Measurements from ENCODE around the gene HTR2C. TPM values are rescaled to one million over a fixed set of nuclear protein-coding genes. Genes with fewer than 3 reads are reported as not detected.
"Not testable (repeated sequence)": the region's sequence is repeated elsewhere in the genome, so short reads cannot be mapped to it uniquely, and the experiment has no call there.

Gene HTR2C
- total RNA-seq, 4 donors from 2014 or later: not detected

GRCh38 chrX:114906984-114907510 is 323.2 kb downstream of the HTR2C start:
- Histone ChIP-seq H3K36me3 (no peaks in the 10 kb centered on the region), H3K27me3 (no peaks in the 10 kb centered on the region), H3K9me3 (no peaks in the 10 kb centered on the region), H3K4me1 (no peaks in the 10 kb centered on the region), H3K4me3 (no peak overlapping the region), H3K27ac (no peak overlapping the region)
- 40 to 45% methylated on average over 4 to 5 of the region's 9 CpGs for WGBS, 2 donors (ENCODE audit: low coverage in 1 of 2)
- ATAC-seq: no peak
- TF ChIP-seq EP300 (IDR thresholded peaks at IDR 0.05) (no peak), POLR2A (IDR thresholded peaks at IDR 0.05) (no peak), POLR2AphosphoS5 (IDR thresholded peaks at IDR 0.05) (no peak)
- TF ChIP-seq, protein P1, sequence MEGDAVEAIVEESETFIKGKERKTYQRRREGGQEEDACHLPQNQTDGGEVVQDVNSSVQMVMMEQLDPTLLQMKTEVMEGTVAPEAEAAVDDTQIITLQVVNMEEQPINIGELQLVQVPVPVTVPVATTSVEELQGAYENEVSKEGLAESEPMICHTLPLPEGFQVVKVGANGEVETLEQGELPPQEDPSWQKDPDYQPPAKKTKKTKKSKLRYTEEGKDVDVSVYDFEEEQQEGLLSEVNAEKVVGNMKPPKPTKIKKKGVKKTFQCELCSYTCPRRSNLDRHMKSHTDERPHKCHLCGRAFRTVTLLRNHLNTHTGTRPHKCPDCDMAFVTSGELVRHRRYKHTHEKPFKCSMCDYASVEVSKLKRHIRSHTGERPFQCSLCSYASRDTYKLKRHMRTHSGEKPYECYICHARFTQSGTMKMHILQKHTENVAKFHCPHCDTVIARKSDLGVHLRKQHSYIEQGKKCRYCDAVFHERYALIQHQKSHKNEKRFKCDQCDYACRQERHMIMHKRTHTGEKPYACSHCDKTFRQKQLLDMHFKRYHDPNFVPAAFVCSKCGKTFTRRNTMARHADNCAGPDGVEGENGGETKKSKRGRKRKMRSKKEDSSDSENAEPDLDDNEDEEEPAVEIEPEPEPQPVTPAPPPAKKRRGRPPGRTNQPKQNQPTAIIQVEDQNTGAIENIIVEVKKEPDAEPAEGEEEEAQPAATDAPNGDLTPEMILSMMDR (IDR thresholded peaks at IDR 0.05): no peak

- Histone ChIP-seq H3K4me3 (no peak overlapping the region), H3K9me3 (no peaks in the 10 kb centered on the region), H3K4me1 (no peaks in the 10 kb centered on the region), H3K27ac (no peak overlapping the region), H3K36me3 (no peaks in the 10 kb centered on the region), H3K27me3 (no peaks in the 10 kb centered on the region)
- ATAC-seq: no peak
- TF ChIP-seq, protein P1 (IDR thresholded peaks at IDR 0.05): no peak
- TF ChIP-seq EP300 (IDR thresholded peaks at IDR 0.05) (no peak), POLR2AphosphoS5 (IDR thresholded peaks at IDR 0.05) (no peak)
- 35 to 62% methylated on average over 3 of the region's 3 CpGs for WGBS, 2 donors (ENCODE audit: low coverage in 1 of 2)
These were observed 340.5 kb downstream of the HTR2C start for GRCh38 chrX:114924423-114924822.

GRCh38 chrX:114924856-114925255 is 341.0 kb downstream of the HTR2C start:
- TF ChIP-seq EP300 (IDR thresholded peaks at IDR 0.05) (no peak), POLR2AphosphoS5 (IDR thresholded peaks at IDR 0.05) (no peak), POLR2A (IDR thresholded peaks at IDR 0.05) (no peak)
- no peaks in the 10 kb centered on the region for H3K9me3 ChIP-seq
- no peak overlapping the region for H3K4me3 ChIP-seq
- no peaks in the 10 kb centered on the region for H3K4me1 ChIP-seq
- no peak overlapping the region for H3K27ac ChIP-seq
- ATAC-seq: no peak
- no peaks in the 10 kb centered on the region for H3K36me3 ChIP-seq
- no peaks in the 10 kb centered on the region for H3K27me3 ChIP-seq

DNA sequence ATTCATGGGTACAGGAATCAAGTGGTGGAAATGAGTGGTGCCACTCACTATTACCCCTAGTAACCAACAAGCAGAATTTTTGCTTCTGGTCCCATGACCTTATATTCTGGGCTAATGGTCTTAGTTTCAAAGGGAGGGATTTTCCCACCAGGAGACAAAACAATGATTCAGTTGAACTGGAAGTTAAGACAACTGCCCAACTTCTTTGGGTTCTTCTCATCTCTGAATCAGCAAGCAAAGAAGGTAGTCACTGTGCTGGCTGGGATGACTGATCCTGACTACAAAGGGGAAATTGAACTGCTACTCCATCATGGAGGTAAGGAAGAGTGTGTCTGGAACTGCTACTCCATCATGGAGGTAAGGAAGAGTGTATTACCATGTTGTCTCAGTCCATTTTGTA is 346.3 kb downstream of the HTR2C start:
- Histone ChIP-seq H3K36me3 (no peaks in the 10 kb centered on the region), H3K4me1 (no peaks in the 10 kb centered on the region), H3K4me3 (no peak overlapping the region), H3K27me3 (no peaks in the 10 kb centered on the region), H3K27ac (no peak overlapping the region), H3K9me3 (no peaks in the 10 kb centered on the region)
- no peak for ATAC-seq
- TF ChIP-seq POLR2AphosphoS5 (IDR thresholded peaks at IDR 0.05): no peak
- TF ChIP-seq, protein P1 (IDR thresholded peaks at IDR 0.05): no peak
- TF ChIP-seq EP300 (IDR thresholded peaks at IDR 0.05): no peak
- TF ChIP-seq POLR2A (IDR thresholded peaks at IDR 0.05): no peak

- WGBS, 2 donors (ENCODE audit: low coverage in 1 of 2): 43 to 67% methylated on average over 1 of the region's 1 CpG
- TF ChIP-seq, protein P1 (IDR thresholded peaks at IDR 0.05): no peak
- Histone ChIP-seq H3K36me3 (no peaks in the 10 kb centered on the region), H3K9me3 (no peaks in the 10 kb centered on the region), H3K4me1 (no peaks in the 10 kb centered on the region), H3K27me3 (no peaks in the 10 kb centered on the region), H3K4me3 (no peak overlapping the region), H3K27ac (no peak overlapping the region)
- ATAC-seq: no peak
These were observed 348.7 kb downstream of the HTR2C start for GRCh38 chrX:114932550-114932949.

DNA sequence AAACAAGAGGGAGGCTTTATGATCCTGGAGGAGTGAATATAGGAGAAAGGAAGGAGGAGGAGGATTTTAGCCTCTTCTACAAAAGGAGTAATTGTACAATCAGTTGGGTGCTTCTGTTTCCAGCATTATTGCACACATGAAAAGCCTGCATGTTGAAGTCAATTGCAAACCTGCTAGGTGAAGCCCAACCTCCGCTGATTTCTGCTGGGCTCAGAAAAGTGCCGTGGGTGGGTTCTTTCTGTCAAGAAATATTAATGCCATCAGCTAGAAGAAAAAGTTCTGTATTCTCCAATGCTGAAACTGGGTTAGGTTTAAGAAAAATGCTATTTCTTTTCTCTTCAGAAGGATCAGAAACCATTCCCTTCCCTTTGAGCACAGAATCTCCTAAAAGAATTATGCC is 349.4 kb downstream of the HTR2C start:
- not testable (repeated sequence) for H3K36me3 ChIP-seq, H3K27me3 ChIP-seq, H3K9me3 ChIP-seq, H3K27ac ChIP-seq, H3K4me3 ChIP-seq, H3K4me1 ChIP-seq, ATAC-seq
- WGBS, 2 donors (ENCODE audit: low coverage in 1 of 2): 50% methylated on average over 2 of the region's 2 CpGs; no CpG with 5 or more reads in 1 of the 2 donors

DNA sequence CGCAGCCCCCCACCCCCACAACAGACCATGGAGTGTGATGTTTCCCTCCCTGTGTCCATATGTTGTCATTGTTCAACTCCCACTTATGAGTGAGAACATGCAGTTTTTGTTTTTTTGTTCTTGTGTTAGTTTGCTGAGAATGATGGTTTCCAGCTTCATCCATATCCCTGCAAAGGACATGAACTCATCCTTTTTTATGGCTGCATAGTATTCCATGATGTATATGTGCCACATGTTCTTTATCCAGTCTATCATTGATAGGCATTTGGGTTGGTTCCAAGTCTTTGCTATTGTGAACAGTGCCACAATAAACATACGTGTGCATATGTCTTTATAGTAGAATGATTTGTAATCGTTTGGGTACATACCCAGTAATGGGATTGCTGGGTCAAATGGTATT is 353.2 kb downstream of the HTR2C start:
- not testable (repeated sequence) for H3K4me1 ChIP-seq, H3K4me3 ChIP-seq, H3K36me3 ChIP-seq, H3K9me3 ChIP-seq, H3K27ac ChIP-seq, ATAC-seq, H3K27me3 ChIP-seq
- 90% methylated on average over 2 of the region's 3 CpGs; no CpG with 5 or more reads in 1 of the 2 donors for WGBS, 2 donors (ENCODE audit: low coverage in 1 of 2)
